SH-SY5Y (cell line): ENCODE measurements around the gene TMEM94.

Experiments
- GATA2 ChIP-seq: IDR thresholded peaks from 2 replicates; pipeline ENCODE4 v1.6.1; 2011; ENCODE audit warnings: mild to moderate bottlenecking, low read depth, low read length
- GATA3 ChIP-seq: IDR thresholded peaks from 2 replicates; pipeline ENCODE4 v1.6.1; 2011; ENCODE audit warnings: low read depth, mild to moderate bottlenecking, low read length, moderate library complexity

- TF ChIP-seq GATA2 (no peak), GATA3 (no peak)
These were observed 41.9 kb upstream of the TMEM94 start for GRCh38 chr17:75414488-75414887.
